ENCODE measurements around the gene POFUT2. TPM values are rescaled to one million over a fixed set of nuclear protein-coding genes. Genes with fewer than 3 reads are reported as not detected.

Gene POFUT2
- total and polyA plus RNA-seq, 3 donors from 2014 or later: 49.9 to 63.3 (median 55.9) TPM

DNA sequence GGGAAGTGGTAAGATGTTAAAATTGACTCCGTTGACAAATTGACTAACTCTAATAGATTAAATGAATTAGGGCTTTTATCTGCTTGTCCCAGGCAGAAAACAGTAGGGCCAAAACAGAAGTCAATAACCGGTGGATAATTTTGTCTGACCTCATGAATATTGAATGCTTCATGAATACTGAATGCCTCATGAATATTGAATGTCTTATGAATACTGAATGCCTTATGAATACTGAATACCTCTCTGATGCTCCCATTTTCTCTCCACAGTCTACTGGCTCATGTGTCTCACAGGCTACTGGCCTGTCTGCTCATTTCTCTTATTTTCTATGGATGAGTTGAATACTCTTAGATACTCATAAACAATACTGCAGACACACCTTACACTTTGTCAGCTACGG is 56.0 kb downstream of the POFUT2 start:
- DNase-seq: no peak
- no peaks in the 10 kb centered on the region for H3K4me1 ChIP-seq
- H3K36me3 ChIP-seq (ENCODE audit: low read depth, missing control alignments): no peaks in the 10 kb centered on the region
- intact Hi-C loops (cut with DNase I; ENCODE audit: low total_unique reads): no loop called here
- no peaks in the 10 kb centered on the region for H3K27me3 ChIP-seq
- TF ChIP-seq POLR2A (IDR thresholded peaks at IDR 0.05): no peak
- TF ChIP-seq, protein P1, sequence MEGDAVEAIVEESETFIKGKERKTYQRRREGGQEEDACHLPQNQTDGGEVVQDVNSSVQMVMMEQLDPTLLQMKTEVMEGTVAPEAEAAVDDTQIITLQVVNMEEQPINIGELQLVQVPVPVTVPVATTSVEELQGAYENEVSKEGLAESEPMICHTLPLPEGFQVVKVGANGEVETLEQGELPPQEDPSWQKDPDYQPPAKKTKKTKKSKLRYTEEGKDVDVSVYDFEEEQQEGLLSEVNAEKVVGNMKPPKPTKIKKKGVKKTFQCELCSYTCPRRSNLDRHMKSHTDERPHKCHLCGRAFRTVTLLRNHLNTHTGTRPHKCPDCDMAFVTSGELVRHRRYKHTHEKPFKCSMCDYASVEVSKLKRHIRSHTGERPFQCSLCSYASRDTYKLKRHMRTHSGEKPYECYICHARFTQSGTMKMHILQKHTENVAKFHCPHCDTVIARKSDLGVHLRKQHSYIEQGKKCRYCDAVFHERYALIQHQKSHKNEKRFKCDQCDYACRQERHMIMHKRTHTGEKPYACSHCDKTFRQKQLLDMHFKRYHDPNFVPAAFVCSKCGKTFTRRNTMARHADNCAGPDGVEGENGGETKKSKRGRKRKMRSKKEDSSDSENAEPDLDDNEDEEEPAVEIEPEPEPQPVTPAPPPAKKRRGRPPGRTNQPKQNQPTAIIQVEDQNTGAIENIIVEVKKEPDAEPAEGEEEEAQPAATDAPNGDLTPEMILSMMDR (IDR thresholded peaks at IDR 0.05): no peak
- no peaks in the 10 kb centered on the region for H3K9me3 ChIP-seq
- no peak overlapping the region for H3K27ac ChIP-seq
- 61 to 80% methylated on average over 3 of the region's 3 CpGs for WGBS, 2 donors
- no peak overlapping the region for H3K4me3 ChIP-seq

DNA sequence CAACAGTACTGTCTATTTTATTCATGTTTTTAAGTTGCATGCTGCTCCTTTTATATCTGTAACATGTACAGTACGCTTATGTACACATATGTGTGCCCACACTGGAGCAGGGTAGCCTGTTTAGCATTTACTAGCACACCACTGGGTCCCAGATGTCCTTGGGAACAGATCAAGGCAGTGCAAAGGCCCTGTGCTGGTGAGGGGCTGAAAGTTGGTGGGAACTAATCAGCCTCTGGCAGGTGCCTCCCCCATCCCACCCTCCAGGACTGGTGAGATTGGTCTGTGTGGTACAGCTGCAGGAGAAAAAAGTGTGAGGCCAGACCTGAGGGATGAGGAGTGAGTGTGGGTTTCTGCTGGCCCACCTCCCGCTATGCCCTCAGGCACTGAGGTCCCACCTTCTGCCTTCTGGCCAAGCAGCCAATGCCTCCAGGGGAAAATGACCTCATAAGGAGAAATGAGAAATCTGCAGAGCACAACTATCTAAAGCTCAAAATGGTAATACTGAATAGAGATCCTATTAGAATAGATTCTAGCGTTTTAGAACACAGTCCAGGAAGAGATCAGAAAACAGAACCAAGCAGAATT is 58.9 kb downstream of the POFUT2 start:
- Histone ChIP-seq H3K27me3 (no peaks in the 10 kb centered on the region), H3K9me3 (no peaks in the 10 kb centered on the region), H3K4me1 (no peaks in the 10 kb centered on the region), H3K27ac (no peak overlapping the region), H3K4me3 (no peak overlapping the region), H3K36me3 (ENCODE audit: low read depth, missing control alignments) (no peaks in the 10 kb centered on the region)
- no peak for DNase-seq
- TF ChIP-seq, protein P1 (IDR thresholded peaks at IDR 0.05): no peak
- no peak for TF ChIP-seq POLR2A (IDR thresholded peaks at IDR 0.05)
- intact Hi-C loops (cut with DNase I; ENCODE audit: low total_unique reads): no loop called here
- 88 to 90% methylated on average over 3 of the region's 3 CpGs for WGBS, 2 donors

DNA sequence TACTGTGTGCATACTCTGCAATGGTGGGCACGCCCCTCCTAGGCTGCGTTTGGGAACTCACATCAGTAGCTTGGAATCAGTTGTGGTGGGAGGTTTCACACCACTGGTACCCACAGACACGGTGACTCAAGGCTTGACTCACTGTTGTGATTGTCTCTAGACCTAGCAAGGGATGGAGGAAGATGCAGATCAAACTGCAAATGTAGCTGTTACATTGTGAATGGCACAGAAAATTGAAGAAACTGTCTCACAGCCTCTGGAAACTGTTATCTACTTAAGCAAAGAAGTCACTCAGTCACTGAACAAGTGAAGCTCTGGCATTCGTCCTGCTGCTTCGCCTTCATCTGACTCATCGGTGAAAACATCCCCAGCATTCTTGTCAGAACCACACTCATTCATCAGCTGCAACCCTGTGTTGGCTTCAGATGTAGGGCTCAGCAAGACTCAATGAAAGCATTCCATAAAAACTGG is 59.5 kb downstream of the POFUT2 start:
- no peaks in the 10 kb centered on the region for H3K36me3 ChIP-seq (ENCODE audit: low read depth, missing control alignments)
- 65 to 71% methylated on average over 6 of the region's 6 CpGs for WGBS, 2 donors
- H3K4me3 ChIP-seq: no peak overlapping the region
- H3K27ac ChIP-seq: no peak overlapping the region
- no peaks in the 10 kb centered on the region for H3K27me3 ChIP-seq
- no peaks in the 10 kb centered on the region for H3K4me1 ChIP-seq
- no peaks in the 10 kb centered on the region for H3K9me3 ChIP-seq
- intact Hi-C loops (cut with DNase I; ENCODE audit: low total_unique reads): no loop called here
- TF ChIP-seq, protein P1 (IDR thresholded peaks at IDR 0.05): no peak
- no peak for TF ChIP-seq POLR2A (IDR thresholded peaks at IDR 0.05)
- DNase-seq: no peak

DNA sequence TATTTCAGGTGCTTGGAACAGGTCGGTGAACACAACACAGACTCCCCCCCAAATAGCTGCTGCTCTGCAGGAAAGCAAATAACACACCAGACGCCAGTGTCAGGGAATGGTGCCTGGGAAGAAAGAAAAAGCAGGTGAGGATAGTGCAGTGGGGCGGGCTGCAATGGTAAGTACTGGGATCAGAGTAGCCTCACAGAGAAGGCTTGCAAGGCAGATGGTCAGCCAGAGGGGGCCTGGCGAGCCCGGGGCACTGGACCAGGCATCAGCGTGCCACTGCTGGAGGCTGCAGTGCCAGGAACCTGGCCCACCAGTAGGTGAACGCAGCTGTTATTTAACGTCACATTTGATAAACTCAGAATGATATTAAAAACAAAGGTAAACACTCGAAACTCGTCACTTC is 60.0 kb downstream of the POFUT2 start:
- intact Hi-C loops (cut with DNase I; ENCODE audit: low total_unique reads): no loop called here
- no peak overlapping the region for H3K27ac ChIP-seq
- no peaks in the 10 kb centered on the region for H3K27me3 ChIP-seq
- 84 to 86% methylated on average over 9 to 10 of the region's 10 CpGs for WGBS, 2 donors
- no peak for DNase-seq
- H3K4me1 ChIP-seq: no peaks in the 10 kb centered on the region
- no peaks in the 10 kb centered on the region for H3K36me3 ChIP-seq (ENCODE audit: low read depth, missing control alignments)
- TF ChIP-seq POLR2A (IDR thresholded peaks at IDR 0.05): no peak
- TF ChIP-seq, protein P1 (IDR thresholded peaks at IDR 0.05): no peak
- H3K9me3 ChIP-seq: no peaks in the 10 kb centered on the region
- no peak overlapping the region for H3K4me3 ChIP-seq
